ENCODE data around the gene MAPKAPK5. TPM values are rescaled to one million over a fixed set of nuclear protein-coding genes. Genes with fewer than 3 reads are reported as not detected.
"Not testable (repeated sequence)": the region's sequence is repeated elsewhere in the genome, so short reads cannot be mapped to it uniquely, and the experiment has no call there.

The MAPKAPK5 gene
- total and polyA plus RNA-seq, 2 of the 13 experiments (the other 11 are each of a cell fraction or from before 2014, with no cell fraction given), result 43.2 to 58.2 TPM

- no peak overlapping the region for H2AFZ ChIP-seq (ENCODE audit: low read length)
- intact Hi-C loops (cut with micrococcal nuclease; ENCODE audit: unreplicated experiment), result no loop called here
These were observed 25.9 kb upstream of the MAPKAPK5 start for GRCh38 chr12:111816065-111816615.

GRCh38 chr12:111816898-111817297 is 25.1 kb upstream of the MAPKAPK5 start:
- intact Hi-C loops (cut with micrococcal nuclease; ENCODE audit: unreplicated experiment); CTCF ChIA-PET (ENCODE audit: low intra/inter-chr PET ratio, low total read pairs); H3K27ac ChIP-seq (ENCODE audit: extremely low read length, insufficient read depth, low read length); POLR2A ChIA-PET; H4K20me1 ChIP-seq (ENCODE audit: insufficient read depth, low read length); H3K36me3 ChIP-seq (replicated peaks in 1 of 2; ENCODE audit: control insufficient read depth in 1 of 2, insufficient read depth in 2 of 2, low read length in 2 of 2); H3K4me2 ChIP-seq (ENCODE audit: low read depth, low read length); H3K9me3 ChIP-seq (ENCODE audit: low read length); BruUV-seq (replicated peaks); H3K79me2 ChIP-seq (ENCODE audit: insufficient read depth, low read length); H3K4me3 ChIP-seq (replicated peaks in 1 of 3; ENCODE audit: insufficient read depth in 1 of 3, low read depth in 2 of 3, low read length in 3 of 3); ATAC-seq; DNase-seq (ENCODE audit: low spot score); H2AFZ ChIP-seq (ENCODE audit: low read length); H3K9ac ChIP-seq (ENCODE audit: insufficient read depth, low read depth, low read length); FAIRE-seq; H3K27me3 ChIP-seq (ENCODE audit: control insufficient read depth in 1 of 2, insufficient read depth in 2 of 2, low read length in 2 of 2): not testable (repeated sequence)
- 31% methylated on average over 3 of the region's 3 CpGs for WGBS (ENCODE audit: low lambda C conversion rate)
- in situ Hi-C loops (cut with HindIII; ENCODE audit: extremely low pct_ligation_motif_present, low pct_unique_long_range_greater_than_20kb), result loop anchor here (10.0 kb wide), 1 partner anchor 62 kb away; no protein-coding TSS in a partner anchor
- H3K4me1 ChIP-seq (ENCODE audit: insufficient read depth, low read length), result peaks cover 23% of the 10 kb centered on the region

More at GRCh38 chr12:111816065-111816615, 25.9 kb upstream of the MAPKAPK5 start:
- Histone ChIP-seq H3K4me1 (ENCODE audit: insufficient read depth, low read length) (peaks cover 23% of the 10 kb centered on the region), H3K4me3 (replicated peaks in 1 of 3; ENCODE audit: insufficient read depth in 1 of 3, low read depth in 2 of 3, low read length in 3 of 3) (no peak overlapping the region), H3K4me2 (ENCODE audit: low read depth, low read length) (no peak overlapping the region), H3K9me3 (ENCODE audit: low read length) (no peaks in the 10 kb centered on the region), H3K9ac (ENCODE audit: insufficient read depth, low read depth, low read length) (no peak overlapping the region), H3K79me2 (ENCODE audit: insufficient read depth, low read length) (no peaks in the 10 kb centered on the region), H3K27ac (ENCODE audit: extremely low read length, insufficient read depth, low read length) (no peak overlapping the region), H3K27me3 (ENCODE audit: control insufficient read depth in 1 of 2, insufficient read depth in 2 of 2, low read length in 2 of 2) (no peaks in the 10 kb centered on the region), H3K36me3 (replicated peaks in 1 of 2; ENCODE audit: control insufficient read depth in 1 of 2, insufficient read depth in 2 of 2, low read length in 2 of 2) (peaks cover 0 to 1% of the 10 kb centered on the region in 2 experiments; a peak in 2 of 5 replicates), H4K20me1 (ENCODE audit: insufficient read depth, low read length) (no peaks in the 10 kb centered on the region)
- TF ChIP-seq ZSCAN29 (CRISPR knock-in tag; conservative IDR thresholded peaks at IDR 0.05) (no peak), EP300 (IDR thresholded peaks at IDR 0.05; ENCODE audit: low read depth in 2 of 2, low read length in 2 of 2) (peak in 1 of 2 experiments; percentile 23; a peak in 1 of 4 replicates), EP300 (CRISPR knock-in tag; IDR thresholded peaks at IDR 0.05; ENCODE audit: borderline replicate concordance) (no peak), ZNF7 (CRISPR knock-in tag; IDR thresholded peaks at IDR 0.05) (peak; percentile 75; the same call in 1 of the 2 replicates), ZNF12 (CRISPR knock-in tag; IDR thresholded peaks at IDR 0.05) (no peak)
- CTCF ChIA-PET (ENCODE audit: low intra/inter-chr PET ratio, low total read pairs), result no interaction called here
- 2% methylated on average over 6 of the region's 6 CpGs for whole genome bisulfite sequencing (ENCODE audit: low lambda C conversion rate)
- no peak for FAIRE-seq
- peak; percentile 39 for DNase-seq (ENCODE audit: low spot score)
- in situ Hi-C loops (cut with HindIII; ENCODE audit: extremely low pct_ligation_motif_present, low pct_unique_long_range_greater_than_20kb), result loop anchor here (10.0 kb wide), 1 partner anchor 61 kb away; no protein-coding TSS in a partner anchor
- no peak for ATAC-seq
- BruUV-seq (replicated peaks), result no TSS peak
- POLR2A ChIA-PET, result no interaction called here

Data from HepG2 (cell line).